Nephron progenitor cell (in vitro differentiated cells): ENCODE measurements around the gene PTPRD.
"Not testable (repeated sequence)": the region's sequence is repeated elsewhere in the genome, so short reads cannot be mapped to it uniquely, and the experiment has no call there.

Source experiments
- DNase-seq: peaks from one replicate; pipeline ENCODE4 v3.0.0; 2021
- H3K27ac Mint-ChIP-seq: 2 replicates; pipeline ENCODE4 v1.8.0; 2021; ENCODE audit warnings: mild to moderate bottlenecking, moderate library complexity, mixed read lengths
- H3K27me3 Mint-ChIP-seq: 2 replicates; pipeline ENCODE4 v1.8.0; 2021; ENCODE audit warnings: mild to moderate bottlenecking, low read depth, mixed read lengths; ENCODE audit not compliant: poor library complexity
- H3K36me3 Mint-ChIP-seq: 2 replicates; pipeline ENCODE4 v1.8.0; 2021; ENCODE audit warnings: low read depth, mixed read lengths
- H3K4me1 Mint-ChIP-seq: 2 replicates; pipeline ENCODE4 v1.8.0; 2021; ENCODE audit warnings: mixed read lengths
- H3K4me3 Mint-ChIP-seq: 2 replicates; pipeline ENCODE4 v1.8.0; 2021; ENCODE audit warnings: mild to moderate bottlenecking, moderate library complexity, mixed read lengths
- H3K9me3 Mint-ChIP-seq: 2 replicates; pipeline ENCODE4 v1.8.0; 2021; ENCODE audit warnings: mild to moderate bottlenecking, moderate library complexity, mixed read lengths
- CTCF ChIP-seq: fragments of 200-600 bp; sonication (generic); IDR thresholded peaks from 2 replicates; pipeline ENCODE4 v1.5.0; 2021; ENCODE audit warnings: antibody characterized with exemption

Gene PTPRD

GRCh38 chr9:10354591-10354990, 258.2 kb downstream of the PTPRD start:
- no peak for TF ChIP-seq CTCF
- H3K4me1 Mint-ChIP-seq = no peaks in the 10 kb centered on the region
- H3K27ac Mint-ChIP-seq = no peak overlapping the region
- H3K36me3 Mint-ChIP-seq = no peaks in the 10 kb centered on the region
- no peak for DNase-seq
- no peaks in the 10 kb centered on the region for H3K9me3 Mint-ChIP-seq
- no peaks in the 10 kb centered on the region for H3K27me3 Mint-ChIP-seq
- no peak overlapping the region for H3K4me3 Mint-ChIP-seq

- DNase-seq, H3K27me3 Mint-ChIP-seq, H3K4me3 Mint-ChIP-seq, H3K9me3 Mint-ChIP-seq, H3K4me1 Mint-ChIP-seq, H3K36me3 Mint-ChIP-seq, H3K27ac Mint-ChIP-seq: not testable (repeated sequence)
Observed at GRCh38 chr9:10345621-10346020, 267.2 kb downstream of the PTPRD start.

DNA sequence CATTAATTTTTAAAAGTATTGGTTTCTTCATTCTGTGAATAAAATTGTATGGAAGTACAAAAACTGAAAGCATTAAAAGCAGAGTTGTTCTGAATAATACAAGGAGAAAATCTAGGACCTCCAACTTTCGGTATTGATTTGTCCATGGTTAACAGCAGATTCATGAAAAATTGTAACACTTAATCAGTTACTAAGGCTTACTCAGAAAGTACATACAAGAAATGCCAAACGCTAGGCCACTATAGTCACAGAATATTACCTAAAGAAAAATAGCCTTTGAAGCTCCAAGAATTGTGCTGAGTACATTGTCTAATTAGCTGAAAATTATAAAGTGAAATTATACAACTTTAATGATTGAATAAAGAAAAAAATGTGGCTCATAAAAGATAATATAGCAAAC, 271.7 kb downstream of the PTPRD start:
- Mint-ChIP-seq H3K9me3 (peaks cover 8% of the 10 kb centered on the region), H3K4me1 (no peaks in the 10 kb centered on the region), H3K36me3 (no peaks in the 10 kb centered on the region), H3K4me3 (no peak overlapping the region), H3K27ac (no peak overlapping the region), H3K27me3 (no peaks in the 10 kb centered on the region)
- no peak for DNase-seq
- no peak for TF ChIP-seq CTCF

DNA sequence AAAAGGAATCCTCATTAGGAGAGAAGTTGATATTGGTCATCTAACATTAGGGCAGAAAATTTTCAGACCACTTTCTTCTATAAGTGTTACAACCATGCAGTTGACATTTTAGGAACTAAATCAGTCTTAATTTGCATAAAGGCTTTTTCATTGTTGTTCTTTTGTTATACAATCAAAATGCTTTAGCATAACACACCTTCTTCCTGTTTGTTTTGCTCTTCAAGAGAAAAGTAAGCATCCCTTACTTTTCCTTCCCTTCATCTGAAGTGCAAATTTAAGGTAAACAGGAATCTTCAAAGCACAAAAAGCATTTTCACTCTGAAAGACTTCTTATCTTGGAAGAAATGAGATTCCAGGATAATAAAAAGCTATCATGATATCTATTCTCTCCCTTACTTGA, 273.6 kb downstream of the PTPRD start:
- H3K4me3 Mint-ChIP-seq = no peak overlapping the region
- no peak for TF ChIP-seq CTCF
- DNase-seq = no peak
- H3K4me1 Mint-ChIP-seq = no peaks in the 10 kb centered on the region
- H3K9me3 Mint-ChIP-seq = no peaks in the 10 kb centered on the region
- no peaks in the 10 kb centered on the region for H3K27me3 Mint-ChIP-seq
- no peak overlapping the region for H3K27ac Mint-ChIP-seq
- H3K36me3 Mint-ChIP-seq = no peaks in the 10 kb centered on the region

DNA sequence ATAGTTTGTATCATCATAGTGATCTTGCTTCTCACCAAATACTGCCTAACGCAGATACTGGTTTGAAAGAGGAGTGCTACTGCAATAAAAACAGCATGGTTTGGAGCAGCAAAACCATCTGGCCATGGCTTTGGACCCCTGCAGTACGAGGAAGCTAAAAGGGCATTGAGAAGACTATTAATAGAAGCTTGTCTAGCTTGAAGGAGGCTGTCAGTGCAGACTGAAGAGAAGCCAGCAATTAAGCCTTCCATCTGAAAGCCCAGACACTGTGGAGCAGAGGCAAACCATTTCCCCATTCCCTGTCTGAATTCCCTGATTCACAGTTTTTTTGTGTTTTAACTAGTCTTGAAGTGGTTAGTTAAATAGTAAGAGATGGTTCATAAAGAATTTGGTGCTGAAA, 281.6 kb downstream of the PTPRD start:
- Mint-ChIP-seq H3K27me3 (no peaks in the 10 kb centered on the region), H3K9me3 (no peaks in the 10 kb centered on the region), H3K27ac (no peak overlapping the region), H3K4me1 (no peaks in the 10 kb centered on the region), H3K4me3 (no peak overlapping the region), H3K36me3 (no peaks in the 10 kb centered on the region)
- no peak for TF ChIP-seq CTCF
- no peak for DNase-seq

DNA sequence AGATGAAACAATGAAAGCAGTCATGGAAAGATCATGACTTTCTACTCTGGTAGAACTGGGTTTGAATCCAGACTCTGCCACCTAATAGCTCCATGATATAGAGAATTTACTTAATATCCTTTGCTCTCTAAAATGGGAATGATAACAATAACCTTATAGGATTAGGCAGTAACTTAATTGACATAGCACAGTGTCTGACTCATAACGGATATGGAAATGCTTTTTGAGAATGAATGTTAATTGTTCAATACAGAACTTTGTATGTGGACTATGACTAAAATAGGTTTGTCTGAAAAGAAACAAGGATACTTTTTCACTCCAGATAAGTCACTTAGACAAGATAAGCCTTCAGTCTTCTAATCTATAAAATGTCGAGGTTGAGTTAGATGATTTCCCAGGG, 330.7 kb downstream of the PTPRD start:
- no peaks in the 10 kb centered on the region for H3K4me1 Mint-ChIP-seq
- no peaks in the 10 kb centered on the region for H3K36me3 Mint-ChIP-seq
- H3K9me3 Mint-ChIP-seq = peaks cover 7% of the 10 kb centered on the region
- TF ChIP-seq CTCF = no peak
- no peak overlapping the region for H3K27ac Mint-ChIP-seq
- no peaks in the 10 kb centered on the region for H3K27me3 Mint-ChIP-seq
- no peak for DNase-seq
- H3K4me3 Mint-ChIP-seq = no peak overlapping the region

- Mint-ChIP-seq H3K27ac (no peak overlapping the region), H3K4me3 (no peak overlapping the region), H3K4me1 (no peaks in the 10 kb centered on the region), H3K27me3 (no peaks in the 10 kb centered on the region), H3K9me3 (peaks cover 7% of the 10 kb centered on the region), H3K36me3 (no peaks in the 10 kb centered on the region)
- TF ChIP-seq CTCF = no peak
- DNase-seq = no peak
Observed at GRCh38 chr9:10274988-10275387, 337.8 kb downstream of the PTPRD start.
